Coronary artery (tissue), 2 donors: Measurements from ENCODE around the gene SLC8A2.

Experiments used
- DNase-seq: peaks from one replicate; pipeline ENCODE4 v3.0.0-alpha.2; 2017; ENCODE audit warnings: low spot score
- H3K27ac ChIP-seq, 2 donors: fragments of 200-600 bp; sonication (generic); one replicate each; pipeline ENCODE4 v1.5.1; 2016 to 2019
- H3K4me3 ChIP-seq: fragments of 200-600 bp; sonication (generic); 2 replicates; pipeline ENCODE4 v1.5.1; 2016; ENCODE audit warnings: mild to moderate bottlenecking, moderate library complexity
- TF ChIP-seq, protein P1 (sequence below): fragments of 200-600 bp; sonication (generic); IDR thresholded peaks from one replicate; pipeline ENCODE4 v1.5.1; 2019; ENCODE audit warnings: antibody characterized with exemption

The SLC8A2 gene

DNA sequence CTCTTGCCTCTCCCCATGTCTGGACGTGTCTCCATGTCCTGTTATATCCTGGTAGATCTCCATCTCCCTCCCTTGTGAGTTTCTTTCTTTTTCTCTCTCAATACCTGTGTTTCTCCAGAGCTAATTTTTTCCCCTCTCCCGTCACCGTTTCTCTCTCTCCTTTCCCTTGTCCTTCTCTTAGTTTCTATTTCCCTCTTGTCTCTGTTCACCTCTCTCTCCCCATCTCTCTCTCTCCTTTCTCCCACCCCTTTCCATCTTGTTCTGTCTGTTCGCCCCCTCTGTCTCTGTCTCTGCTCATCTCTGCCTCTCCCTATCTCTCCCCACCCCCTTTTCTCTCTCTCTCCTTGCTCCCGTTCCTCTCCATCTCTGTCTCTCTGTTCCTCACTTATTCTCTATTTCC is 13.0 kb downstream of the SLC8A2 start:
- DNase-seq: no peak
- no peak overlapping the region for H3K27ac ChIP-seq
- TF ChIP-seq, protein P1, sequence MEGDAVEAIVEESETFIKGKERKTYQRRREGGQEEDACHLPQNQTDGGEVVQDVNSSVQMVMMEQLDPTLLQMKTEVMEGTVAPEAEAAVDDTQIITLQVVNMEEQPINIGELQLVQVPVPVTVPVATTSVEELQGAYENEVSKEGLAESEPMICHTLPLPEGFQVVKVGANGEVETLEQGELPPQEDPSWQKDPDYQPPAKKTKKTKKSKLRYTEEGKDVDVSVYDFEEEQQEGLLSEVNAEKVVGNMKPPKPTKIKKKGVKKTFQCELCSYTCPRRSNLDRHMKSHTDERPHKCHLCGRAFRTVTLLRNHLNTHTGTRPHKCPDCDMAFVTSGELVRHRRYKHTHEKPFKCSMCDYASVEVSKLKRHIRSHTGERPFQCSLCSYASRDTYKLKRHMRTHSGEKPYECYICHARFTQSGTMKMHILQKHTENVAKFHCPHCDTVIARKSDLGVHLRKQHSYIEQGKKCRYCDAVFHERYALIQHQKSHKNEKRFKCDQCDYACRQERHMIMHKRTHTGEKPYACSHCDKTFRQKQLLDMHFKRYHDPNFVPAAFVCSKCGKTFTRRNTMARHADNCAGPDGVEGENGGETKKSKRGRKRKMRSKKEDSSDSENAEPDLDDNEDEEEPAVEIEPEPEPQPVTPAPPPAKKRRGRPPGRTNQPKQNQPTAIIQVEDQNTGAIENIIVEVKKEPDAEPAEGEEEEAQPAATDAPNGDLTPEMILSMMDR: no peak
- H3K4me3 ChIP-seq: no peak overlapping the region

DNA sequence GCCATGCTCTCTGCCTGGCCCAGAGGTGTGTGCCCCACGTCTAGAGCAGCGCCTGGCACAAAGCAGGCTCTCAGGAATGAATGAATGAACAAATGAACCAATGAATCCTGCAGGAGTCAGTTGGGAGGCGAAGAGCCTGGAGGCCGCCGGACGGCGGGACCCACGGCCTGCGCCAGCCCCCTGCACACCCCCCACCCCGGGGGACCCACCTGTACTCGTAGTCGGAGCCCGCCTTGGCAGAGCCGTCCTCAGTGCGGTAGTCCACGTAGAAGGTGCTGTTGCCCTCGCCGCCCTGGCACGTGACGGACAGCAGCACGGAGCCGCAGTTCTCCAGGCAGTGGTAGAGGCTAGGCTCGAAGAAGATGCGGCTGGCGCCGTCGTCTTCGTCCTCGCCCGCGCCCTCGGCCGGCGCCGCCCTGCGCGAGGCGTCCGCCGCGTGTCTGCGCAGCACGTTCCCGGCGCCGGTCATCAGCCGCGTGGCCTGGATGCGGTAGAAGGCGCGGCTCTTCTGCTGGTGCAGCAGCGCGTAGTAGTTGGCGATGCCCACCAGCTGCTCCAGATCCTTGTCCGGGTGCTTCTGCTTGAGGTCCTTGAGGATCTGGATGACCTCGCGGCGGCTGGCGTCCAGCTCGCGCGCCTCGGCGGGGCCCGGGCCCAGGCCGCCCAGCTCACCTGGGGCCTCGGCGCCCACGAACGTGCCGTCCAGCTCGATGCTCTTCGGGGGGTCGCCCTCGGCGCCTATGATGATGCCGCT is 14.8 kb downstream of the SLC8A2 start:
- Histone ChIP-seq H3K27ac (no peak overlapping the region), H3K4me3 (peak overlapping the region; percentile 52)
- TF ChIP-seq, protein P1: no peak
- no peak for DNase-seq

DNA sequence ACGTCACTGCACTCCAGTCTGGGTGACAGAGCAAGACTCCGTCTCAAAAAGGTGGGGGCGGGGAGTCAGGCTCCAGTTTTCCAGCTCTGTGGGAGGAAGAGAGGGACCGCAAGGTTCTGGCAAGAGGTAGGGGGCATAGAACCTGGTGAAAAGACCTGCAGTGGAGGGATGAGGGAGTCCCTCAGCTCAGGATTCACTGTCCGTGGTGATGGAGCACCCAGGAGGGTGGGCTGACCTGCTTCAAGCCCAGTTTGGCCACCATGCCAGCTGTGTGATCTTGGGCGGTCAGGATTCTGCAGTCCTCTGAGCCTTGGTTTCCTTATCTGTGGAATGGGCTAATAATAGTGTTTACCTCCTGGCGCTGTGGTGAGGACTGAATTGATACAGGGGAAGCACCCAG is 21.2 kb downstream of the SLC8A2 start:
- H3K27ac ChIP-seq: no peak overlapping the region
- no peak overlapping the region for H3K4me3 ChIP-seq
- no peak for DNase-seq
- TF ChIP-seq, protein P1: no peak

DNA sequence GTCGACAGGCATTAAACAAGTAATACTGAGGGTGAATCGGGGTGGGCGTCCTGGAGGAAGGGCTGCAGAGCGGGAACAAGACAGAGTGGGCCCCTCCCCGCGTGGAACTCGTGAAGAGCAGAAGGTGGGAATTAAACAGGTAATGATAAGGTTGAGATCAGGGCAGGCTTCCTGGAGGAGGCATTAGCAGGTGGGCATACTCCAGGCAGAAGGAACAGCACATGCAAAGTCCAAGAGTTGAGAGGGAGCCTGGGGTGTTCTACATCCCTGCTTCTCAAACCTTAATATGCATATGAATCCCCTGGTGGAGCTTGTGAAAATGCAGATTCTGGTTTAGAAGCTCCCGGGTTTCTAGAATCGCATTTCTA is 23.3 kb downstream of the SLC8A2 start:
- Histone ChIP-seq H3K4me3 (no peak overlapping the region), H3K27ac (no peak overlapping the region)
- no peak for DNase-seq
- TF ChIP-seq, protein P1: no peak

DNA sequence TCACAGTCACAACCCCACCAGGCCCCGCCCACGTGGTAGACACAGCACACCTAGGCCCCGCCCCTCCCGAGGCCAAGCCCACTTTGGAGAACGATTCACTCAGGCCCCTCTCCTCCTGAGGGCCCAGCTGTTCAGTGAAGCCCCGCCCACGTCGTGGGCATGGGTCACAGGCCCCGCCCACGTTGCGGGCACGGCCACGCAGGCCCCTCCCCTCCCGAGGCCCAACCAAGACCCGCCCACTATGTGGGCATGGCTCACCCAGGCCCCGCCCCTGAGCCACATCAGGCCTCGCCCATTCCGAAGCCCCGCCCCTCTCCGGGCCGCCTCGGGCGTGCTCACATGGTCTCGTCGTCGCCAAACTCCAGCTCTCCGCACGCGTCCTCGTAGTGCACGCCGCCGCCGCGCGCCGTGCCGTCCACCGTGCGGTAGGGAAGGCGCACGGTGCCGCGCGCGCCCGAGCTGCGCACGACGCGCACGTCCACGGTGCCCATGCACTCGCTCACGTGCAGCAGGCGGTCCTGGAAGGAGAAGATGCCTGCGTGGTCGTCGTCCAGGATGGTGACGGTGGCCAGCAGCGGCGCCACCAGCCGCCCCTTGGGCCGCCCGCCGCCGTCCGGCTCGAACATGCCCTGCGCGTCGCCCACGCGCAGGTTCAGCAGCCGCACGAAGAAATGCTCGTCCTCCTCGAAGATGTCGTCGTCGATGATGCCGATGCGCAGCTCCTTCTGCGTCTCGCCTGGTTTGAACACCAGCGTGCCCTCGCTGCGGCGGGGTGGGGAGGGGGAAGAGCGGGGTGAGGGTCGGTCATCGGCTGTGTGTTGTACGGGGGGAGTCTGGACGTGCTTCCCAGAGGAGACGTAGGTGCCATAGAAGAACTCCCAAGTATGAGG is 24.0 kb downstream of the SLC8A2 start:
- TF ChIP-seq, protein P1: no peak
- H3K27ac ChIP-seq: no peak overlapping the region
- no peak for DNase-seq
- H3K4me3 ChIP-seq: peak overlapping the region; percentile 61

DNA sequence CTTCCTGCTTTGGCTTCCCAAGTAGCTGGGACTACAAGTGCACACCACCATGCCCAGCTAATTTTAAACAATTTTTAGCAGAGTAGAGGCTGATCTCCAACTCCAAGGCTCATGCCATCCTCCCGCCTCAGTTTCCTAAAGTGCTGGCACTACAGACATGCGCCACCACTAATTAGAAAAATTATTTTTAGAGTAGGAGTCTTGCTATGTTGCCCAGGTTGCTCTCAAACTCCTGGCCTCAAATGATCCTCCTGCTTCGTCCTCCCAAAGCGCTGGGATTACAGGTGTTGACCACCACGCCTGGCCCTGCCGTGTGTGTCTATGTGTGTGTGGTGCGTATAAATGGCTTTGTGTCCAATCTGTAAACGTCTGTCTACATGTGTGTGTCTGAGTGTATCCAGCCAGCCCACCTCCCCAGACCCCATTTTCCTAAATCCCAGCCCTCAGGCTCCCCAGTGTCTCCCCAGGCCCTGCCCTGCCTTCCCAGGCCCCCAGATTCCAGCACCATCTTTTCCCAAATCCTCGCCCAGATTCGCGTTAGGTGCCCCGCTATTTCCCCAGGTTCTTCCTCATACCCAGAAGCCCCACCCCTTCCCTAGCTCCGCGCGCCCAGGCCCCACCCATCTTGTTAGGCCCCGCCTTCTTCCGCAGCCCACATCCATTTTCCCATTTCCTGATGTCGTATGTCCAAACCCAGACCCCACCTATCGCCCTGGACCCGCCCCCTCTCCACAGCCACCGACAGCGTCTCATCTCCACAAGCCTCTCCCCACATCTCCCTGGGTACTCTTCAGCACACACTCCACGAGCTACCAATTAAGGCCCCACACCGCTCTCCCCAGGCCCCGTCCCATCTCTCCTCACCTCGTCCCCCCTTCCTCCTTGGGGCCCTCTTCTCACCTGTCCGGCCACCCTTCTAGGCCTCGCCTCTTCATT is 24.9 kb downstream of the SLC8A2 start:
- TF ChIP-seq, protein P1: no peak
- no peak for DNase-seq
- H3K4me3 ChIP-seq: peak overlapping the region; percentile 61
- no peak overlapping the region for H3K27ac ChIP-seq
